ENCODE measurements around the gene CRTC3. TPM values are rescaled to one million over a fixed set of nuclear protein-coding genes. Genes with fewer than 3 reads are reported as not detected.
"Not testable (repeated sequence)": the region's sequence is repeated elsewhere in the genome, so short reads cannot be mapped to it uniquely, and the experiment has no call there.

CRTC3 gene
- total RNA-seq, 1 donor: 17.2 TPM

- no peak for DNase-seq (ENCODE audit: low read depth in 2 of 3, low spot score in 2 of 3)
Measured at GRCh38 chr15:90645873-90646575, 116.3 kb downstream of the CRTC3 start.

DNA sequence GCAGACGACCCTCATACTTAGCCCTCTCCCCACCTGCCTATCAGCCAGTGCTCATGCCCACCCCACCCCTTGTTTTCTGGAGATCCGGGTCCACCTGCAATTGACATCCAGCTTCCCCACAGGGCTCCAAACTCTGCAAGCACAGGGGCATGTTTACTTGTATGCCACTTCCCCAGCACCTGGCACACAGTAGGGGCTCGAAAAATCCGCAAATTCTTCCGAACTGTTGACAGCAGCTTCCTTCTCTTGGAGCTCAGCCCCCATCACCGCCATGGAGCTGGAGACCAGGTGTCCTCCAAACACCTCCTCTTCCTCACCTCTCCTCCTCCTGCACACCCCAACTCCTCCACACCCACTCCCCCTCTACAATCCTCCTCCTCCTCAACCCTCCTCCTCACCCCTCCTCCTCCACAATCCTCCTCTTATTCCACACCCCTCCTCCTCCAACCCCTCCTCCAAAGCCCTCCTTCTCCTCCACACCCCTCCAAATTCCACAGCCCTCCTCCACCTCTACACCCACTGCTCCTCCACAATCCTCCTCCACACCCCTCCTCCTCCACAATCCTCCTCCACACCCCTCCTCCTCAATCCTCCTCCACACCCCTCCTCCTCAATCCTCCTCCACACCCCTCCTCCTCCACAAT, 117.1 kb downstream of the CRTC3 start:
- no peak for DNase-seq (ENCODE audit: low read depth in 2 of 3, low spot score in 2 of 3)

DNA sequence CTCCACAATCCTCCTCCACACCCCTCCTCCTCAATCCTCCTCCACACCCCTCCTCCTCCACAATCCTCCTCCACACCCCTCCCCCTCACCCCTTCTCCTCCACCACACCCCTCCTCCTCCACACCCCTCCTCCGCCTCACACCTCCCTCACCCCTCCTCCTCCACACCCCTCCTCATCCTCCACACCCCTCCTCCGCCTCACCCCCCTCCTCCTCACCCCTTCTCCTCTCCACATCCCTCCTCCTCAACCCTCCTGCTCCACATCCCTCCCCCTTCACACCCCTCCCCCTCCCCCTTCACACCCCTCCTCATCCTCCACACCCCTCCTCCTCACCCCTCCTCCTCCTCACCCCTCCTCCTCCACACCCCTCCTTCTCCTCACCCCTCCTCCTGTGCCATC, 117.6 kb downstream of the CRTC3 start:
- no peak for DNase-seq (ENCODE audit: low read depth in 2 of 3, low spot score in 2 of 3)

DNA sequence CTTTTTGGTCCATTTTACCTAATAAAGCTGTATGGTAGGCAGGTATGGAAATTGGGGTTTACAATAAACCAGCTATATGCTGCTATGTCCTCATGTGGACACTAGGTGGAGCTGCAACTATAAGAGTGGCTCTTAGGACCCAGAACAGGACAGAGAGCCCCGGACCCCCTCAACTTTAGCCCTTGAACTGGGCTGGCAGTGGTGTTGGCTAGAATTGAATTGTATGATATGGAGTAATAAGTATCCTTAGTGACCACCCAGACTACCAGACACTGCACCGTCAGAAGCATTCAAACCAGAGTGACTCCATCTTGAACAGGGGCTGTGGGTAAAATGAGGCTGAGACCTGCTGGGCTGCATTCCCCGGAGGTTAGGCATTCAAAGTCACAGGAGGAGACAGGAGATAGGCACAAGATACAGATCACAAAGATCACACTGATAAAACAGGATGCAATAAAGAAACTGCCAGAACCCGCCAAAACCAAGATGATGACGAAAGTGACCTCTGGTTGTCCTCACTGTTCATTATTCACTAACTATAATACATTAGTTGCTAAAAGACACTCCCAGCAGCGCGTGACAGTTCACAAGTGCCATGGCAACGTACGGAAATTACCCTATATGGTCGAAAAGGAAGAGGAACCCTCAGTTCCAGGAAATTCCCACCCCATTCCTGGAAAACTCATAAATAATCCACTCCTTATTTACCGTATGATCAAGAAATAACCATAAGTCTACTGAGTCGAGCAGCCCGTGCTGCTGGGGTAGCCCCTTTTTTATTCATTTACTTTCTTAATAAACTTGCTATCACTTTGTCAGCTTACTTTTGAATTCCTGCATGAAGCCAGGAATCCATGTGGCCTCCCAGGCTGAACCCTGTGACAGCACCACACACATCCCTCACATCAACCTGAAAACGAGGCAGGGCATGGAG, 118.7 kb downstream of the CRTC3 start:
- DNase-seq (ENCODE audit: low read depth in 2 of 3, low spot score in 2 of 3): peak; percentile 49 to 85 (median 63)

DNA sequence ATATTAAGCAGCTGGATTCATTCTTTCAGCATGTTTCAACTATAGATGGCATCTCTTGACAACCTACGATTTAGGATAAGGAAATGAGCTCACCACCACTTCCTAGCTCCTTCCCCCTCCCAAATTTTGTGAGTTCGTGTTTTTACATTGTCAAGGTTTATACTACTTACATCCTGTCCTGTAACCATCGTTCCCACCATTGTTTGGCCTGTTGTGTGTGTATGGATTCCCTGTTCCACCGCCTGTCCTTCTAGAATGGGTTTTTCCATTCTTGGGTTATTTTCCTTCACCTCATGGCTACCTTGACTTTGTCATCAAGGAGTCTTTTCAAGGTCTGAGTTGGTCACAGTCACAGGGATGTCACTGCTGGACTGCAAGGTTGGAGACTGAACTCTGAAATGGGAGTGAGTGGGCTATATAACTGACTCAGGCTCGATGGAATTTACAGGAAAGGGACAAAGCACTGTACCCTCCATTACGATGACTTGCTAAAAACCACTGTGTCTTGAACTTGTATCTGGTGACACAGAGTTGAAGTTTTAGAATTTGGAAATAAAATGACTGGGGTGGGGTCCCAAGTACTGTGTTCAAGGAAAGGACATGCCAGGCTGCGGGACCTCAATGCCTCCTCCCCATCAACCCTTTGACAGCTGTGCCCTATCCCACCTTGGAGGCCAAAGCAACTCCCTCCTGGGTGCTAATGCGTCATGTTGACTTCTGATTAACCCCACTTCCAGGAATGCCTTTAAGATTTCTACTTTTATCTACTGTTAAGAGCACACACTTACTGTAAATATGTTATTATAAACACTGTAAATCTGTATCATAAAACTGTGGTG, 120.6 kb downstream of the CRTC3 start:
- DNase-seq (ENCODE audit: low read depth in 2 of 3, low spot score in 2 of 3): peak in 2 of 3 donors; percentile 55 to 79

GRCh38 chr15:90650956-90651689, 121.4 kb downstream of the CRTC3 start:
- no peak for DNase-seq (ENCODE audit: low read depth in 2 of 3, low spot score in 2 of 3)

- DNase-seq (ENCODE audit: low read depth in 2 of 3, low spot score in 2 of 3): no peak
Measured at GRCh38 chr15:90654233-90655136, 124.8 kb downstream of the CRTC3 start.

DNA sequence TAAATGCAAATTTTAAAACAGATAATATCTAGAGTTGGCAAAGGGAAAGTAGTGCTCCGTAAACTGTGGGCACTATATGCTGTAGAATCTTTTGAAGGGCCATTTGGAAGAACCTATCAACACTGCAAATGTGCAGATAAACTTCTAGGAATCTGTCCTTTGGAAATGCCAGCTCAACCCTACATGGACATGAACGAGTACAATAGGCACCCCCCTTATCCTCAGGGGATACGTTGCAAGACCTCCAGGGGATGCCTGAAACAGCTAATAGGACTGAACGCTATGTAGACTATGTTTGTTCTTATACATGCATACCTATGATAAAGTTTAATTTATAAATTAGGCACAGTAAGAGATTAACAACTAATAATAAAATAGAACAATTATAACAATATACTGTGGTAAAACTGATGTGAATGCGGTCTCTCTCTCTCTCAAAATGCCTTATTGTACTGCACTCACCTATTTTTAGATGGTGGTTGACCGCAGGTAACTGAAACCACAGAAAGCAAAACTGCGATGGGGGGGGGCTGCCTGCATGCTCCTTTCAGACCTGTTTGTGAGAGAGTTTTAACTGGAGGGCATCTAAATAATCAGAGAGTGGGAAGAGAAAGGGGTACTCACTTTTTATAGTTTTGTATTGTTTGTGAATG, 127.9 kb downstream of the CRTC3 start:
- DNase-seq (ENCODE audit: low read depth in 2 of 3, low spot score in 2 of 3): peak in 2 of 3 donors; percentile 60 to 82

DNA sequence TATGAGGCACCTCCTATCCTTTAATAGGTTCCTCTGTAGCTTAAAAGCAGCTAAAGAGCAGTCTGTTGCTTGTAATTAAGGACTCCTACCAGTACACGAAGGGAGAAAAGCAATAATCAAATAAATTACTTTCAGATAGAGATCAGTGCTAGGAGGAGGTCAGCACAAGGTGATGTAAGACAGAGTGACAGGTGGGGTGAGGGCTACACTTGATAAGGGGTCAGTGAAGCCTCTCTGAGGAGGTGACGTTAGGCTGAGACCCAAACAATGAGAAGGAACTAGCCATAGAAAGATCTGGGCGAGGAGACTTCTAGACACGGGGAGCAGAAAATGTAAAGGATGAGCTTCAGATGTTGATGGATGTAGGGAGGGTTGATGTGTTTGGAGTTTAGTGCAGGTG, 129.8 kb downstream of the CRTC3 start:
- no peak for DNase-seq (ENCODE audit: low read depth in 2 of 3, low spot score in 2 of 3)

- peak in 2 of 3 donors; percentile 75 to 81 for DNase-seq (ENCODE audit: low read depth in 2 of 3, low spot score in 2 of 3)
Measured at GRCh38 chr15:90660195-90660998, 130.7 kb downstream of the CRTC3 start.

DNA sequence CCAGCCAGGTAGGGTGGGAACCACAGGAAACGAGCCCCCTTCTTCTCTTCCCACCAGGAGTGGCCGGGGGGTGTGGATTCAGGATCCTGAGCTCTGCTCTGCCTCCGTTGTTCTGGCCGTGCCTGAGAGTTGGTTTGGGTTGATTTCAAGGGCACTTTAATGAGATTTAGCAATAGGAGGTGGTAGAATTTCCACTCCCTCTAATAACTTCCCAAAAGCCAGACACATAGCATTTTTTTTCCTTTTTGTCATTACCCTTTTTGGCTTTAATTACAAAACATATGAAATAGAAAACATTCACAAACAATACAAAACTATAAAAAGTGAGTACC, 131.2 kb downstream of the CRTC3 start:
- not testable (repeated sequence) for DNase-seq (ENCODE audit: low read depth in 2 of 3, low spot score in 2 of 3)

GRCh38 chr15:90664081-90664461, 134.3 kb downstream of the CRTC3 start:
- not testable (repeated sequence) for DNase-seq (ENCODE audit: low read depth in 2 of 3, low spot score in 2 of 3)

DNA sequence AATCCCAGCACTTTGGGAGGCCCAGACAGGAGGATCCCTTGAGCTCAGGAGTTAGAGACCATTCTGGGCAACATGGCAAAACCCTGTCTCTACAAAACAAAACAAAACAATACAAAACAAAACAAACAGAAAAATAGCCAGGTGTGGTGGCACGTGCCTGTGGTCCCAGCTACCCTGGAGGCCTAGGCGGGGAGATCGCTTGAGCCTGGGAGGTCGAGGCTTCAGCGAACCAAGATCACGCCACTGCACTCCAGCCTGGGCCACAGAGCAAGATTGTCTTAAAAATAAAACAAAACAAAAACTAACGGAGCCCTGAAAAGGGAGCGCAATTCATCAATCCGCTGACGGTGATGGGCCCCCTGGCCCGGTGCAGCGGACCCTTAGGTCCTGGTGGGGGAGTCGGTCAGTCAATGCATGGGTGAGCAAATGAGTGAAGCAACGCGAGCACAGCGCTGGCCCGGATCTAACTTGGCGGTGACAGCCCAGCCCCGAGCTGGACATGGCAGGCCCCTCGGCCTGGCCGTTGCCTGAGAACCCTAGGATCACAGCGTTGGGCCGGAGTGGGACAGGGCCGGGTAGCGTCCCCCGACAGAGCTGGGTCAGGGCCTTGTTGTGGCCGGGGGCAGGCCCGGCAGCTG, 135.0 kb downstream of the CRTC3 start:
- DNase-seq (ENCODE audit: low read depth in 2 of 3, low spot score in 2 of 3): peak in 1 of 3 donors; percentile 35

GRCh38 chr15:90665288-90666134, 135.8 kb downstream of the CRTC3 start:
- peak in 2 of 3 donors; percentile 54 to 77 for DNase-seq (ENCODE audit: low read depth in 2 of 3, low spot score in 2 of 3)

DNA sequence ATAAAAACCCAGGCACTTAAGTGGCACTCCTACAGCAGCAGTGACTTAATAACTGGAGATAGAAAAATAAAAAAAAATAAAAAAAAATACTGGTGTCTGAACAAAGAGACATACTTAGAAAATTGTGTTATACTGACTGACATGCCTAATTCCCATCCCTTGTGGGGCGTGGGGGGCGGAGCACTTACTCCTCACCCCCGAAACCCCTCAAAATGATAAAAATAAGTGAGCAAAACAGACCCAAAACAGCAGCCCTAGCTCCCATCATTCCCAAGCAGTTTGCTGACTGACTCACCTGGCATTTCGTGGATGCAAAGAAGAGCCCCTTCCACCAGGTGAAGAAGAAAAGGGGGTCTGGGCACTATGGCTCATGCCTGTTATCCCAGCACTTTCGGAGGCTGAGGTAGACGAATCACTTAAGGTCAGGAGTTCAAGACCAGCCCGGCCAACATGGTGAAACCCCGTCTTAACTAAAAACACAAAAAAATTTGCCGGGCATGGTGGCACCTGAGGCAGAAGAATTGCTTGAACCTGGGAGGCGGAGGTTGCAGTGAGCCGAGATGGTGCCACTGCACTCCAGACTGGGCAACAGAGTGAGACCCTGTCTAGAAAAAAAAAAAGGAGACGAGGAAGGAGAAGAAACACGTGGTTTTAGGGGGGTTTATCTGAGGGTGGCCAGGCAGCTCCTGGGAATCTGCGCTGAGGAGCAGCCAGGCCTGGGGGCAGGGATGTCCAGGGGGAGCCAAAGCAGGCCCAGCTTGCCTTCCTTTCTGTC, 136.6 kb downstream of the CRTC3 start:
- DNase-seq (ENCODE audit: low read depth in 2 of 3, low spot score in 2 of 3): no peak
